Measurements from ENCODE around the gene KLF13.

KLF13 gene

GRCh38 chr15:31300981-31301672, 25.5 kb upstream of the KLF13 start:
- DNase-seq (ENCODE audit: low read depth): no peak
- TF ChIP-seq, protein P1, sequence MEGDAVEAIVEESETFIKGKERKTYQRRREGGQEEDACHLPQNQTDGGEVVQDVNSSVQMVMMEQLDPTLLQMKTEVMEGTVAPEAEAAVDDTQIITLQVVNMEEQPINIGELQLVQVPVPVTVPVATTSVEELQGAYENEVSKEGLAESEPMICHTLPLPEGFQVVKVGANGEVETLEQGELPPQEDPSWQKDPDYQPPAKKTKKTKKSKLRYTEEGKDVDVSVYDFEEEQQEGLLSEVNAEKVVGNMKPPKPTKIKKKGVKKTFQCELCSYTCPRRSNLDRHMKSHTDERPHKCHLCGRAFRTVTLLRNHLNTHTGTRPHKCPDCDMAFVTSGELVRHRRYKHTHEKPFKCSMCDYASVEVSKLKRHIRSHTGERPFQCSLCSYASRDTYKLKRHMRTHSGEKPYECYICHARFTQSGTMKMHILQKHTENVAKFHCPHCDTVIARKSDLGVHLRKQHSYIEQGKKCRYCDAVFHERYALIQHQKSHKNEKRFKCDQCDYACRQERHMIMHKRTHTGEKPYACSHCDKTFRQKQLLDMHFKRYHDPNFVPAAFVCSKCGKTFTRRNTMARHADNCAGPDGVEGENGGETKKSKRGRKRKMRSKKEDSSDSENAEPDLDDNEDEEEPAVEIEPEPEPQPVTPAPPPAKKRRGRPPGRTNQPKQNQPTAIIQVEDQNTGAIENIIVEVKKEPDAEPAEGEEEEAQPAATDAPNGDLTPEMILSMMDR (IDR thresholded peaks at IDR 0.05; ENCODE audit: control insufficient read depth, extremely low read depth, insufficient read depth): no peak
- H3K4me3 ChIP-seq (ENCODE audit: low read depth, low read length): no peak overlapping the region

- TF ChIP-seq, protein P1 (IDR thresholded peaks at IDR 0.05; ENCODE audit: control insufficient read depth, extremely low read depth, insufficient read depth): no peak
- no peak for DNase-seq (ENCODE audit: low read depth)
- no peak overlapping the region for H3K4me3 ChIP-seq (ENCODE audit: low read depth, low read length)
Observed at GRCh38 chr15:31301673-31301990, 25.0 kb upstream of the KLF13 start.

DNA sequence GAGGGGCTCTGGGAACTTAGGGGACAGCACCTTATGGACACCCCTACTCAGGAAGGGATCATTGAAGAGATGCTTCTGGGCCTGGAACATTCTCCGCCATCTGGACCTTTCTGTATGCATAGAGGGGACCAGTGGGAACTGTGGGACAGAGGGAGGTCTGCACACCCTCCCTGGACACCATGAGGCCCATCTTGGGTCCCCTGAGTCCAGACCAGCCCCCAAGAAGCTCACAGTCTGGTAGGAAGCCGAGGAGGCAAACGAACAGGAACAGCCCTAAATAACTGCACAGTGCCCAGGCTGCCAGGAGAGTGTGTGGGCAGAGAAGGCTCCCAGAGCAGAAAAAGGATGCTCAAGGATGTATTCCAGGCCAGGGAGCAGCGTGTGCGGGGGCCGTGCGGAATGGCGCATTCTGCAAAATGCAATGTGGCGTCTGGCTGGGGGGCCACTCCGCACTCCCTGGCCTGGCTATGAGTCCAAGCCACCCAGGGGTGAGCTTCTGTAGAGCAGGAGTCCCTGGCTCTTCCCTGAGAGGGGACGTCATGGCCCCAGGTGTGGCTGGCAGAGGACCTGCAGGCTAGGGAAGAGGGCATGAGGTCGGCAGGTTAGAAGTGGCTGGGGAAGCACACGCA, 24.5 kb upstream of the KLF13 start:
- TF ChIP-seq, protein P1 (IDR thresholded peaks at IDR 0.05; ENCODE audit: control insufficient read depth, extremely low read depth, insufficient read depth): no peak
- H3K4me3 ChIP-seq (ENCODE audit: low read depth, low read length): no peak overlapping the region
- DNase-seq (ENCODE audit: low read depth): no peak

- TF ChIP-seq, protein P1 (IDR thresholded peaks at IDR 0.05; ENCODE audit: control insufficient read depth, extremely low read depth, insufficient read depth): peak; percentile 2; the same call in 1 of the 2 replicates
- no peak for DNase-seq (ENCODE audit: low read depth)
- no peak overlapping the region for H3K4me3 ChIP-seq (ENCODE audit: low read depth, low read length)
Observed at GRCh38 chr15:31302778-31303725, 23.6 kb upstream of the KLF13 start.

DNA sequence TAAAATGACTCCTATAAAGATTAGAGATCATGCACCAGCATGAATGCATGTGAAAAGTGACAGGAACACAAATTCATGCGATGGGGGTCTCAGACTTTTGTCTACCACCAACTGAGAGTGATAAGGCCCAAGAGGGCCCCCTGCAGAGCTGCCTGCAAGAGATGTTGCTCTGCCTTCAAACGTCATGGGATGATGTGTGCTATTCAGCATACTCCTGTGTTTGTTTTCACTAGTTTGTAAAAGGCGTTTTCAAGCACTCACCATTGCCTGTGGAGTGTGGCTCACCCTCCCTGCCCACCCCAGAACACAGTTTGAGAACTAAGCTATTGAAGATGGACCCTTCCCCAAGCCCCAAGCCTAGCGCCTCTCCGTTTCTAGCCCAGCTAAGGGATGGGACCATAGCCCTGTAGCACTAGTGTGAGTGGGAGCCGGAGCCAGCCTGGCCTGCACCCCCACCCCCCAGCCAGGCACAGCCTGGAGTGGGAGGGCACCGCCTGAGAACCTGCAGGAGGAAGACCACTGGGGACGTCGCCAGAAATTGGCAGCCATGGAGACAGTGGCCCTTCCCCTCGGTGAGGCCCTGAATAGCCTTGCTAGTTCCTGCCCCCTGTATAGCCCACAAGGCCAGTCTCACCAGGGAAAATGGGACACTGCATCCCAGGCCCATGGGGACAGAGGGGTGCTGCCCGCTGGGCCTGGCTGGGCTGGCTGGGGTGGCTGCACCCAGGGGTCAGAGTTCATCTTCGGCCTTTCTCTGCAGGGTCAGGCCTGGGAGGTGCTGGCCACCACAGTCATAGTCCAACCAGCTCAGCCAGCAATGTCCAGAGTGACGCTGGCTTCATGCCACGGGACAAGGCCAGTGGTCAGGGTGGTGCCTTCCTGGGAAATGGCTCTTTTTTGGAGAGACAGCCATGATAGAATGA, 22.6 kb upstream of the KLF13 start:
- H3K4me3 ChIP-seq (ENCODE audit: low read depth, low read length): no peak overlapping the region
- TF ChIP-seq, protein P1 (IDR thresholded peaks at IDR 0.05; ENCODE audit: control insufficient read depth, extremely low read depth, insufficient read depth): no peak
- no peak for DNase-seq (ENCODE audit: low read depth)

- no peak for DNase-seq (ENCODE audit: low read depth)
- TF ChIP-seq, protein P1 (IDR thresholded peaks at IDR 0.05; ENCODE audit: control insufficient read depth, extremely low read depth, insufficient read depth): no peak
- no peak overlapping the region for H3K4me3 ChIP-seq (ENCODE audit: low read depth, low read length)
Observed at GRCh38 chr15:31304751-31305365, 21.8 kb upstream of the KLF13 start.

Data from LNCaP clone FGC (cell line).